ENCODE results near the gene SPATA19. TPM values are rescaled to one million over a fixed set of nuclear protein-coding genes. Genes with fewer than 3 reads are reported as not detected.

SPATA19 gene, protein sequence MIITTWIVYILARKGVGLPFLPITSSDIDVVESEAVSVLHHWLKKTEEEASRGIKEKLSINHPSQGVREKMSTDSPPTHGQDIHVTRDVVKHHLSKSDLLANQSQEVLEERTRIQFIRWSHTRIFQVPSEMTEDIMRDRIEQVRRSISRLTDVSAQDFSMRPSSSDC
- not detected for total RNA-seq

- no peak within 1 kb of the TSS for H3K27ac ChIP-seq
- TF ChIP-seq, protein P1, sequence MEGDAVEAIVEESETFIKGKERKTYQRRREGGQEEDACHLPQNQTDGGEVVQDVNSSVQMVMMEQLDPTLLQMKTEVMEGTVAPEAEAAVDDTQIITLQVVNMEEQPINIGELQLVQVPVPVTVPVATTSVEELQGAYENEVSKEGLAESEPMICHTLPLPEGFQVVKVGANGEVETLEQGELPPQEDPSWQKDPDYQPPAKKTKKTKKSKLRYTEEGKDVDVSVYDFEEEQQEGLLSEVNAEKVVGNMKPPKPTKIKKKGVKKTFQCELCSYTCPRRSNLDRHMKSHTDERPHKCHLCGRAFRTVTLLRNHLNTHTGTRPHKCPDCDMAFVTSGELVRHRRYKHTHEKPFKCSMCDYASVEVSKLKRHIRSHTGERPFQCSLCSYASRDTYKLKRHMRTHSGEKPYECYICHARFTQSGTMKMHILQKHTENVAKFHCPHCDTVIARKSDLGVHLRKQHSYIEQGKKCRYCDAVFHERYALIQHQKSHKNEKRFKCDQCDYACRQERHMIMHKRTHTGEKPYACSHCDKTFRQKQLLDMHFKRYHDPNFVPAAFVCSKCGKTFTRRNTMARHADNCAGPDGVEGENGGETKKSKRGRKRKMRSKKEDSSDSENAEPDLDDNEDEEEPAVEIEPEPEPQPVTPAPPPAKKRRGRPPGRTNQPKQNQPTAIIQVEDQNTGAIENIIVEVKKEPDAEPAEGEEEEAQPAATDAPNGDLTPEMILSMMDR (IDR thresholded peaks at IDR 0.05): no peak
- H3K4me1 ChIP-seq (ENCODE audit: control insufficient read depth in 1 of 2, low read depth in 2 of 2): no peaks in the 10 kb centered on the region
- H3K9me3 ChIP-seq: no peaks in the 10 kb centered on the region
- H3K4me3 ChIP-seq: no peak within 1 kb of the TSS
- no peak for ATAC-seq (ENCODE audit: insufficient number of reproducible peaks, low FRiP score, low read depth)
- DNase-seq (ENCODE audit: low spot score): no peak
- no peaks in the 10 kb centered on the region for H3K36me3 ChIP-seq
- H3K27me3 ChIP-seq (replicated peaks; ENCODE audit: insufficient read depth): no peaks in the 10 kb centered on the region
These were observed at the start of gene SPATA19 for GRCh38 chr11:133845413-133845812. SPATA19 (minus strand) TSS chr11:133845513; CDS start chr11:133845446, 67 bp downstream.

DNA sequence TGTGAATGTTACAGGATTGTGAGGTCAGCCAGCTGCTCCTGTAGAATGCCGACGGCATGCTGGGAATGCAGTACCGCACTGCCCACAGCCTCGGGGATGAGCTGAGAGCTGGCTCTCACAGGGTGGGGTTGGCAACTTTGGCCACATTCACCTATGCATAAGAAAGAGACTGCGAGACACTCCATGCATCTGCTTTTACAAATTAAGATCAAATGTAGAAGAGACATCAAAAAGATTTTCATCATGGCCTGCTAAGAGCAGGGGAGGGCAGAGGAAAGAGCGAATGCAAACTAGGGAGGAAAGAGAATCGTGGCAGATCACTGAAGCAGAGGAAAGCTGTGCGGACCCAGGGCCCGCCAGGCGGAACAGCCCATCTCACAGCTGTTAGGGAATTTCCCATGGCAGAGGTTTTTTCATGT lies 49.8 kb upstream of the SPATA19 start:
- no peak overlapping the region for H3K27ac ChIP-seq
- TF ChIP-seq, protein P1 (IDR thresholded peaks at IDR 0.05): no peak
- no peak overlapping the region for H3K4me3 ChIP-seq
- ATAC-seq (ENCODE audit: insufficient number of reproducible peaks, low FRiP score, low read depth) (no peak), DNase-seq (ENCODE audit: low spot score) (no peak)
- no peaks in the 10 kb centered on the region for H3K4me1 ChIP-seq (ENCODE audit: control insufficient read depth in 1 of 2, low read depth in 2 of 2)
- no peaks in the 10 kb centered on the region for H3K9me3 ChIP-seq
- H3K27me3 ChIP-seq (replicated peaks; ENCODE audit: insufficient read depth): no peaks in the 10 kb centered on the region
- H3K36me3 ChIP-seq: peaks cover 6% of the 10 kb centered on the region

- no peak for ATAC-seq (ENCODE audit: insufficient number of reproducible peaks, low FRiP score, low read depth)
- no peak overlapping the region for H3K4me3 ChIP-seq
- no peaks in the 10 kb centered on the region for H3K4me1 ChIP-seq (ENCODE audit: control insufficient read depth in 1 of 2, low read depth in 2 of 2)
- H3K9me3 ChIP-seq: no peaks in the 10 kb centered on the region
- no peaks in the 10 kb centered on the region for H3K27me3 ChIP-seq (replicated peaks; ENCODE audit: insufficient read depth)
- peaks cover 3% of the 10 kb centered on the region for H3K36me3 ChIP-seq
- no peak for DNase-seq (ENCODE audit: low spot score)
- TF ChIP-seq, protein P1 (IDR thresholded peaks at IDR 0.05): no peak
- no peak overlapping the region for H3K27ac ChIP-seq
These were observed 48.1 kb upstream of the SPATA19 start for GRCh38 chr11:133893381-133893780.

- DNase-seq (ENCODE audit: low spot score): no peak
- no peaks in the 10 kb centered on the region for H3K27me3 ChIP-seq (replicated peaks; ENCODE audit: insufficient read depth)
These were observed 47.5 kb upstream of the SPATA19 start for GRCh38 chr11:133892584-133893380.

DNA sequence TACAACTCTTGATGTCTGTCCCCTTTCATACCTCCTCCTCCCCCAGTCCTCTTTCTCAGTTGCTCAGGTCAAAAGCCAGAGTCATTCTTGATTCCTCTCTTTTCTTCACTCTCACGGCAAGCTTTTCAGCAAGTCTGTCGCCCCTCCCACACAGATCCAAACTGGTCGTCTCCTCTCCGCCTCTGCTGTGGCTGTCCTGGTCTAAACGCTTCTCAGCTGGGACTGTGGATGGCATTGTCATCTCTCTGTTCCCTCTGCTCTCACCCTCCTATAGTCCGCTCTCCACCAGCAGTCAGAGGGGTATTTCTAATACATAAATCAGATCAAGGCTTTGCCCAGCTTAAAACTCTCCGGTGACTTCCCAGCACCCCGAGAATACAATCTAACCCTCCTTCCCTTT lies 46.8 kb upstream of the SPATA19 start:
- no peak overlapping the region for H3K27ac ChIP-seq
- no peak for ATAC-seq (ENCODE audit: insufficient number of reproducible peaks, low FRiP score, low read depth)
- no peaks in the 10 kb centered on the region for H3K4me1 ChIP-seq (ENCODE audit: control insufficient read depth in 1 of 2, low read depth in 2 of 2)
- H3K9me3 ChIP-seq: no peaks in the 10 kb centered on the region
- no peaks in the 10 kb centered on the region for H3K36me3 ChIP-seq
- no peak overlapping the region for H3K4me3 ChIP-seq
- no peak for DNase-seq (ENCODE audit: low spot score)
- TF ChIP-seq, protein P1 (IDR thresholded peaks at IDR 0.05): no peak
- no peaks in the 10 kb centered on the region for H3K27me3 ChIP-seq (replicated peaks; ENCODE audit: insufficient read depth)

More at GRCh38 chr11:133892584-133893380, 47.5 kb upstream of the SPATA19 start:
- no peaks in the 10 kb centered on the region for H3K9me3 ChIP-seq
- TF ChIP-seq, protein P1 (IDR thresholded peaks at IDR 0.05): no peak
- no peak overlapping the region for H3K27ac ChIP-seq
- ATAC-seq (ENCODE audit: insufficient number of reproducible peaks, low FRiP score, low read depth): no peak
- peaks cover under 1% of the 10 kb centered on the region for H3K36me3 ChIP-seq
- H3K4me3 ChIP-seq: no peak overlapping the region
- H3K4me1 ChIP-seq (ENCODE audit: control insufficient read depth in 1 of 2, low read depth in 2 of 2): no peaks in the 10 kb centered on the region
